Stimulated activated CD4-positive, alpha-beta T cell treated with anti-CD3 and anti-CD28 coated beads, Interleukin-2, amount 100 ng/mL, for 24 hours (primary cell): ENCODE data around the gene NFASC.

ENCODE experiments used
- DNase-seq, 2 donors: peaks; one replicate each; pipeline ENCODE4 v3.0.0-alpha.2; 2020

NFASC gene

GRCh38 chr1:204894031-204894430, 23.4 kb downstream of the NFASC start:
- DNase-seq: no peak

GRCh38 chr1:204894606-204895005, 23.9 kb downstream of the NFASC start:
- DNase-seq: no peak

GRCh38 chr1:204896023-204896422, 25.4 kb downstream of the NFASC start:
- DNase-seq: no peak

- no peak for DNase-seq
Observed at GRCh38 chr1:204896787-204897469, 26.3 kb downstream of the NFASC start.

- DNase-seq: no peak
Observed at GRCh38 chr1:204900721-204901120, 30.1 kb downstream of the NFASC start.

- no peak for DNase-seq
Observed at GRCh38 chr1:204902671-204903070, 32.0 kb downstream of the NFASC start.

GRCh38 chr1:204904228-204904810, 33.7 kb downstream of the NFASC start:
- no peak for DNase-seq

GRCh38 chr1:204909109-204909508, 38.4 kb downstream of the NFASC start:
- no peak for DNase-seq

GRCh38 chr1:204915861-204916495, 45.3 kb downstream of the NFASC start:
- DNase-seq: no peak

- no peak for DNase-seq
Observed at GRCh38 chr1:204917802-204918201, 47.1 kb downstream of the NFASC start.

GRCh38 chr1:204920511-204920910, 49.8 kb downstream of the NFASC start:
- no peak for DNase-seq

- no peak for DNase-seq
Observed at GRCh38 chr1:204920967-204921366, 50.3 kb downstream of the NFASC start.

- DNase-seq: no peak
Observed at GRCh38 chr1:204921855-204922516, 51.3 kb downstream of the NFASC start.

- no peak for DNase-seq
Observed at GRCh38 chr1:204923201-204923600, 52.5 kb downstream of the NFASC start.

- DNase-seq: no peak
Observed at GRCh38 chr1:204923626-204924012, 53.0 kb downstream of the NFASC start.

GRCh38 chr1:204924013-204924759, 53.5 kb downstream of the NFASC start:
- DNase-seq: no peak

- DNase-seq: no peak
Observed at GRCh38 chr1:204925701-204926100, 55.0 kb downstream of the NFASC start.

- no peak for DNase-seq
Observed at GRCh38 chr1:204927673-204928641, 57.3 kb downstream of the NFASC start.

- no peak for DNase-seq
Observed at GRCh38 chr1:204928671-204929486, 58.2 kb downstream of the NFASC start.

GRCh38 chr1:204929487-204930154, 59.0 kb downstream of the NFASC start:
- DNase-seq: no peak
